Upper lobe of left lung (tissue), 4 donors: ENCODE results near the gene TMEM135.
"Not testable (repeated sequence)": the region's sequence is repeated elsewhere in the genome, so short reads cannot be mapped to it uniquely, and the experiment has no call there.

Experiments
- POLR2AphosphoS5 ChIP-seq, 2 donors: sonication (generic); formaldehyde crosslinking; IDR thresholded peaks; one replicate each; pipeline ENCODE4 v1.5.1; 2017; ENCODE audit warnings: antibody characterized with exemption in 2 of 2
- TF ChIP-seq, protein P1 (sequence below), 6 experiments: fragments of 450-650 bp in 4 of 6; fragments of 200-600 bp in 2 of 6; sonication (generic) in 2 of 6; IDR thresholded peaks; one replicate each; pipeline ENCODE4 v1.5.1; 2016 to 2019; ENCODE audit warnings: antibody characterized with exemption in 6 of 6

DNA sequence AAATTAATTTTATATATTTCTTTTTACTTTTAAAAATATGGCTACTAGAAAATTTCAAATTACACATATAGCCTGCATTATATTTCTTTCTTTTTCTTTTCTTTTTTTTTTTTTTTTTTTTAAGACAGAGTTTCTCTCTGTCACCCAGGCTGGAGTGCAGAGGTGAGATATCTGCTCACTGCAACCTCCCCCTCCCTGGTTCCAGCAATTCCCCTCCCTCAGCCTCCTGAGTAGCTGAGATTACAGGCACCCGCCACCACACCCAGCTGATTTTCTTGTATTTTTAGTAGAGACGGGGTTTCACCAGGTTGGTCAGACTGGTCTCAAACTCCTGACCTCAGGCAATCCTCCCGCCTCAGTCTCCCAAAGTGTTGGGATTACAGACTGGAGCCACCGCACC lies 234.2 kb downstream of the TMEM135 start:
- TF ChIP-seq, protein P1, sequence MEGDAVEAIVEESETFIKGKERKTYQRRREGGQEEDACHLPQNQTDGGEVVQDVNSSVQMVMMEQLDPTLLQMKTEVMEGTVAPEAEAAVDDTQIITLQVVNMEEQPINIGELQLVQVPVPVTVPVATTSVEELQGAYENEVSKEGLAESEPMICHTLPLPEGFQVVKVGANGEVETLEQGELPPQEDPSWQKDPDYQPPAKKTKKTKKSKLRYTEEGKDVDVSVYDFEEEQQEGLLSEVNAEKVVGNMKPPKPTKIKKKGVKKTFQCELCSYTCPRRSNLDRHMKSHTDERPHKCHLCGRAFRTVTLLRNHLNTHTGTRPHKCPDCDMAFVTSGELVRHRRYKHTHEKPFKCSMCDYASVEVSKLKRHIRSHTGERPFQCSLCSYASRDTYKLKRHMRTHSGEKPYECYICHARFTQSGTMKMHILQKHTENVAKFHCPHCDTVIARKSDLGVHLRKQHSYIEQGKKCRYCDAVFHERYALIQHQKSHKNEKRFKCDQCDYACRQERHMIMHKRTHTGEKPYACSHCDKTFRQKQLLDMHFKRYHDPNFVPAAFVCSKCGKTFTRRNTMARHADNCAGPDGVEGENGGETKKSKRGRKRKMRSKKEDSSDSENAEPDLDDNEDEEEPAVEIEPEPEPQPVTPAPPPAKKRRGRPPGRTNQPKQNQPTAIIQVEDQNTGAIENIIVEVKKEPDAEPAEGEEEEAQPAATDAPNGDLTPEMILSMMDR (IDR thresholded peaks at IDR 0.05), result not testable (repeated sequence)
- not testable (repeated sequence) for TF ChIP-seq POLR2AphosphoS5 (IDR thresholded peaks at IDR 0.05)
